ENCODE measurements around the gene MNAT1. TPM values are rescaled to one million over a fixed set of nuclear protein-coding genes. Genes with fewer than 3 reads are reported as not detected.

Gene MNAT1
- total RNA-seq, 1 donor from 2014 or later, result 40.3 TPM

GRCh38 chr14:60977847-60978246 lies 243.3 kb downstream of the MNAT1 start:
- Histone ChIP-seq H3K27me3 (ENCODE audit: control insufficient read depth, insufficient read depth, low read length) (no peaks in the 10 kb centered on the region), H3K4me3 (ENCODE audit: low read depth, low read length) (no peak overlapping the region), H3K36me3 (ENCODE audit: control insufficient read depth, insufficient read depth, low read length) (peaks cover 4% of the 10 kb centered on the region)
- no peak for TF ChIP-seq CTCF (IDR thresholded peaks at IDR 0.05; ENCODE audit: insufficient read depth, low read length, severe bottlenecking)
- DNase-seq (ENCODE audit: low read depth), result no peak
- no peak for FAIRE-seq

GRCh38 chr14:60980811-60981632 lies 246.5 kb downstream of the MNAT1 start, which contains the start of the genes SLC38A6 and TRMT5:
TSS of gene SLC38A6 (plus strand) at chr14:60981245. CDS start at chr14:60981278, 33 bp downstream.
TSS of gene TRMT5 (minus strand) at chr14:60981079. CDS start at chr14:60980973, 106 bp downstream.
- Histone ChIP-seq H3K27me3 (ENCODE audit: control insufficient read depth, insufficient read depth, low read length) (no peaks in the 10 kb centered on the region), H3K4me3 (ENCODE audit: low read depth, low read length) (peak within 1 kb of the TSS; percentile 75), H3K36me3 (ENCODE audit: control insufficient read depth, insufficient read depth, low read length) (peaks cover 4% of the 10 kb centered on the region)
- TF ChIP-seq CTCF (IDR thresholded peaks at IDR 0.05; ENCODE audit: insufficient read depth, low read length, severe bottlenecking), result no peak
- DNase-seq (ENCODE audit: low read depth) (peak; percentile 89), FAIRE-seq (no peak)

GRCh38 chr14:60981633-60982455 lies 247.3 kb downstream of the MNAT1 start:
- TF ChIP-seq CTCF (IDR thresholded peaks at IDR 0.05; ENCODE audit: insufficient read depth, low read length, severe bottlenecking), result no peak
- no peak for FAIRE-seq
- no peaks in the 10 kb centered on the region for H3K27me3 ChIP-seq (ENCODE audit: control insufficient read depth, insufficient read depth, low read length)
- peaks cover 2% of the 10 kb centered on the region for H3K36me3 ChIP-seq (ENCODE audit: control insufficient read depth, insufficient read depth, low read length)
- H3K4me3 ChIP-seq (ENCODE audit: low read depth, low read length), result peak overlapping the region; percentile 75
- DNase-seq (ENCODE audit: low read depth), result peak; percentile 78

- DNase-seq (ENCODE audit: low read depth) (no peak), FAIRE-seq (no peak)
- Histone ChIP-seq H3K36me3 (ENCODE audit: control insufficient read depth, insufficient read depth, low read length) (peaks cover 2% of the 10 kb centered on the region), H3K27me3 (ENCODE audit: control insufficient read depth, insufficient read depth, low read length) (no peaks in the 10 kb centered on the region), H3K4me3 (ENCODE audit: low read depth, low read length) (no peak overlapping the region)
- TF ChIP-seq CTCF (IDR thresholded peaks at IDR 0.05; ENCODE audit: insufficient read depth, low read length, severe bottlenecking), result no peak
Measured at GRCh38 chr14:60984196-60984595, 249.6 kb downstream of the MNAT1 start.

- H3K36me3 ChIP-seq (ENCODE audit: control insufficient read depth, insufficient read depth, low read length), result peaks cover 2% of the 10 kb centered on the region
- DNase-seq (ENCODE audit: low read depth) (no peak), FAIRE-seq (no peak)
- TF ChIP-seq CTCF (IDR thresholded peaks at IDR 0.05; ENCODE audit: insufficient read depth, low read length, severe bottlenecking), result no peak
- no peaks in the 10 kb centered on the region for H3K27me3 ChIP-seq (ENCODE audit: control insufficient read depth, insufficient read depth, low read length)
- H3K4me3 ChIP-seq (ENCODE audit: low read depth, low read length), result no peak overlapping the region
Measured at GRCh38 chr14:60986500-60986899, 251.9 kb downstream of the MNAT1 start.
